Hepatocyte (in vitro differentiated cells): ENCODE data around the gene ANKRD31. TPM values are rescaled to one million over a fixed set of nuclear protein-coding genes. Genes with fewer than 3 reads are reported as not detected.

Source experiments
- DNase-seq: peaks from one replicate; pipeline ENCODE4 v3.0.0-alpha.2; 2016; ENCODE audit warnings: low spot score
- H2AFZ ChIP-seq: fragments of 200-600 bp; sonication (generic); 2 replicates; pipeline ENCODE4 v1.6.0; 2016; ENCODE audit warnings: antibody characterized with exemption, mild to moderate bottlenecking
- H3K27ac ChIP-seq: fragments of 200-600 bp; sonication (generic); 2 replicates; pipeline ENCODE4 v1.5.1; 2016; ENCODE audit warnings: mild to moderate bottlenecking
- H3K27me3 ChIP-seq: fragments of 200-600 bp; sonication (generic); 2 replicates; pipeline ENCODE4 v1.6.1; 2016
- H3K36me3 ChIP-seq: fragments of 200-600 bp; sonication (generic); replicated peaks from 2 replicates; pipeline ENCODE4 v1.5.1; 2016; ENCODE audit warnings: low read depth; ENCODE audit not compliant: insufficient read depth
- H3K4me1 ChIP-seq: fragments of 200-600 bp; sonication (generic); 2 replicates; pipeline ENCODE4 v1.5.1; 2016; ENCODE audit warnings: mild to moderate bottlenecking, moderate library complexity; ENCODE audit not compliant: insufficient read depth
- H3K4me2 ChIP-seq: fragments of 200-600 bp; sonication (generic); 2 replicates; pipeline ENCODE4 v1.6.0; 2016
- H3K4me3 ChIP-seq: fragments of 200-600 bp; sonication (generic); 2 replicates; pipeline ENCODE4 v1.5.1; 2016; ENCODE audit warnings: mild to moderate bottlenecking
- H3K79me2 ChIP-seq: fragments of 200-600 bp; sonication (generic); 2 replicates; pipeline ENCODE4 v1.6.0; 2017; ENCODE audit warnings: mild to moderate bottlenecking
- H3K9me2 ChIP-seq: fragments of 200-600 bp; sonication (generic); replicated peaks from 2 replicates; pipeline ENCODE4 v1.6.0; 2017; ENCODE audit warnings: mild to moderate bottlenecking; ENCODE audit not compliant: insufficient read depth
- H3K9me3 ChIP-seq: fragments of 200-600 bp; sonication (generic); 2 replicates; pipeline ENCODE4 v1.5.1; 2016; ENCODE audit warnings: low read depth, mild to moderate bottlenecking
- H4K20me1 ChIP-seq: fragments of 200-600 bp; sonication (generic); 2 replicates; pipeline ENCODE4 v1.6.0; 2016; ENCODE audit warnings: mild to moderate bottlenecking; ENCODE audit not compliant: insufficient read depth, poor library complexity, severe bottlenecking
- EZH2 ChIP-seq: fragments of 200-600 bp; sonication (generic); IDR thresholded peaks from 2 replicates; pipeline ENCODE4 v1.6.1; 2016; ENCODE audit warnings: antibody characterized with exemption, mild to moderate bottlenecking, borderline replicate concordance
- EZH2phosphoT487 ChIP-seq: fragments of 200-600 bp; sonication (generic); IDR thresholded peaks from one replicate; pipeline ENCODE4 v1.6.1; 2018; ENCODE audit warnings: antibody characterized with exemption, mild to moderate bottlenecking, low read depth, moderate library complexity; ENCODE audit not compliant: unreplicated experiment, severe bottlenecking
- WGBS: methylation state at CpG from one replicate; pipeline ENCODE4 v1.1.6; 2016; ENCODE audit warnings: low lambda C conversion rate; ENCODE audit errors: missing lambda C conversion rate; 5-methylcytosine and 5-hydroxymethylcytosine counted together
- polyA plus RNA-seq: library from polyadenylated mRNA; unstranded; fragments of >200 nt; fragmentation: Nextera tagmentation; extraction: Ambion mirVana; gene quantifications from 2 replicates; pipeline ENCODE4 v1.2.1, GENCODE V29; 2016
- total RNA-seq: library from RNA; depleted of rRNA; stranded (reverse); fragments of >200 nt; gene quantifications from 2 replicates; pipeline ENCODE4 v1.2.3, GENCODE V29; 2014
- TF ChIP-seq, protein P1 (sequence below): fragments of 200-600 bp; sonication (generic); IDR thresholded peaks from 2 replicates; pipeline ENCODE4 v1.5.1; 2016; ENCODE audit warnings: antibody characterized with exemption, mild to moderate bottlenecking; ENCODE audit not compliant: poor library complexity

Gene ANKRD31
- total and polyA plus RNA-seq, 2 experiments from 2014 or later: 0.19 to 0.47 TPM

DNA sequence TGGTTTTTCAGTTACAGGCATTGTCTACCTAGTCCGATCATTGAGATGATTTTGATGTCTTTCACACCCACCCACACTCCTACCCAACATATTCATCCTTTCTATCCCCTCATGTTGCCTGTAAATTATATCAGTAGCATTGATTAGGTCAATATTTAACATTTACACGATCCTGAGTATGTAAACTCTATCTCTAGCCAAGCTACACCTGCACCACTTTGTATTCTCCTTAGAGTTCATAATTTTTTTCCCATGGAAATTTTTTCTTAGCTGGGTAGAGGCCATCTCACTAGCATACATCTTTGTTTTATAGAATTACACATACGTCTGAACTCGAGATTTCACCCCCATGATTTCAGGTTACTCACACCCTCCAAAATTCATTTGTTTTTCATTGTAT is 214.9 kb downstream of the ANKRD31 start:
- TF ChIP-seq EZH2 (no peak), EZH2phosphoT487 (no peak)
- TF ChIP-seq, protein P1, sequence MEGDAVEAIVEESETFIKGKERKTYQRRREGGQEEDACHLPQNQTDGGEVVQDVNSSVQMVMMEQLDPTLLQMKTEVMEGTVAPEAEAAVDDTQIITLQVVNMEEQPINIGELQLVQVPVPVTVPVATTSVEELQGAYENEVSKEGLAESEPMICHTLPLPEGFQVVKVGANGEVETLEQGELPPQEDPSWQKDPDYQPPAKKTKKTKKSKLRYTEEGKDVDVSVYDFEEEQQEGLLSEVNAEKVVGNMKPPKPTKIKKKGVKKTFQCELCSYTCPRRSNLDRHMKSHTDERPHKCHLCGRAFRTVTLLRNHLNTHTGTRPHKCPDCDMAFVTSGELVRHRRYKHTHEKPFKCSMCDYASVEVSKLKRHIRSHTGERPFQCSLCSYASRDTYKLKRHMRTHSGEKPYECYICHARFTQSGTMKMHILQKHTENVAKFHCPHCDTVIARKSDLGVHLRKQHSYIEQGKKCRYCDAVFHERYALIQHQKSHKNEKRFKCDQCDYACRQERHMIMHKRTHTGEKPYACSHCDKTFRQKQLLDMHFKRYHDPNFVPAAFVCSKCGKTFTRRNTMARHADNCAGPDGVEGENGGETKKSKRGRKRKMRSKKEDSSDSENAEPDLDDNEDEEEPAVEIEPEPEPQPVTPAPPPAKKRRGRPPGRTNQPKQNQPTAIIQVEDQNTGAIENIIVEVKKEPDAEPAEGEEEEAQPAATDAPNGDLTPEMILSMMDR: no peak

DNA sequence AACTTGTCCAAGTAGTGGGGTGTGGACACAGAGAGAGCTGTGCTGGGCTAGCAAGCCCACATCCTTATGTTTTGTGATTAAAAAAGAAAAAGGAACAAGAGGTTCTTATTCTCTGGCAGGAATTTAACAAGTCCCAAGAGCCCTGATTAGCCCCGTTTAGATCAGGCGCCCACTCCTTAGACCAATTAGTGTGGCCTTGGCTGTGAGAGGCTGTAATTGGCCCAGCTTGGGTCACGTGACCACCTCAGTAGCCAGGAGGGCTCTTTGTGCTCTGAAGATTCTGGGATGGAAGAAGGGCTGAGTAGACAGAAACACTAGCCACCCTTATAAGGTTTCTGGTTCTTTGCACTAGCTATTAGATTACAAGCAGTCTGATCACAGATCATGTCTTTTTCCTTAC is 215.5 kb downstream of the ANKRD31 start:
- H2AFZ ChIP-seq: no peak overlapping the region
- H3K27me3 ChIP-seq: no peaks in the 10 kb centered on the region
- H3K4me2 ChIP-seq: no peak overlapping the region
- DNase-seq: no peak
- TF ChIP-seq, protein P1: no peak
- TF ChIP-seq EZH2phosphoT487 (no peak), EZH2 (no peak)
- no peak overlapping the region for H3K4me3 ChIP-seq
- no peaks in the 10 kb centered on the region for H3K4me1 ChIP-seq
- no peaks in the 10 kb centered on the region for H4K20me1 ChIP-seq
- H3K9me2 ChIP-seq: no peaks in the 10 kb centered on the region
- WGBS: 78% methylated on average over 3 of the region's 3 CpGs
- H3K79me2 ChIP-seq: no peaks in the 10 kb centered on the region
- no peaks in the 10 kb centered on the region for H3K36me3 ChIP-seq
- H3K9me3 ChIP-seq: no peaks in the 10 kb centered on the region
- no peak overlapping the region for H3K27ac ChIP-seq

More for the DNA sequence above, 214.9 kb downstream of the ANKRD31 start:
- no peaks in the 10 kb centered on the region for H3K9me2 ChIP-seq
- H3K9me3 ChIP-seq: no peaks in the 10 kb centered on the region
- no peaks in the 10 kb centered on the region for H4K20me1 ChIP-seq
- H3K27ac ChIP-seq: no peak overlapping the region
- no peaks in the 10 kb centered on the region for H3K36me3 ChIP-seq
- no peak overlapping the region for H3K4me3 ChIP-seq
- no peaks in the 10 kb centered on the region for H3K79me2 ChIP-seq
- no peaks in the 10 kb centered on the region for H3K4me1 ChIP-seq
- no peak overlapping the region for H2AFZ ChIP-seq
- no peaks in the 10 kb centered on the region for H3K27me3 ChIP-seq
- DNase-seq: no peak
- 84% methylated on average over 4 of the region's 4 CpGs for WGBS
- H3K4me2 ChIP-seq: no peak overlapping the region

DNA sequence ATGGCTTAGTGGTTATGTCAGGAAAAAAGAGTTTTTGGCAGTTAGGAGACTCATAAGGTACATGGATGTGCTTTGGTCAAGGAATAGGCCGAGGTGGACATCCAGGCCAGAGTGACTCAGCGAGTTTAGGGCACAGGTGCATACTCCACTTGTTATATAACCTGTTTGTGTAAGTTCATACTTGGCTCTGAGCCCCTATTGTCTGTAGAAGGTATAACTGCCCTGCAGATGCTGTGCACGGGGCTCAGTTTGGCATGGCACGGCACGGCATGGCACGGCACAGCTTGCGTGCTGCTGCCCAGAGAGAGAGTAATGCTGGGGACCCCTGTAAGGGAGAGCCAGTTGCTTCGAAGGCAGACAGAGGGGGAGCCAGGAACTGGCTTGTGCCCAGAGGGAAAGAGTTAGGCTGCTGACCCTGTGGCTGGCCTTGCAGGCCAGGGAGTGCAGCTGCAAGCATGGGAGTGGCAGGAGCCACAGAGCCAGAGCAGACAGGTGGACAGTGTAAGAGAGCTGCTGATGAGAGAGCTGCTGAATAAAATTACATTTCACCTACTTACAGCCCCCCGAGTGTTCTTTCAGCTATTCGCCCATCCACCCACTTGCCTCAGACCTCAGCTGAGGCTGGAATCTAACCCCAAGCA is 216.5 kb downstream of the ANKRD31 start:
- Histone ChIP-seq H3K9me2 (no peaks in the 10 kb centered on the region), H4K20me1 (no peaks in the 10 kb centered on the region), H2AFZ (no peak overlapping the region), H3K79me2 (no peaks in the 10 kb centered on the region), H3K36me3 (no peaks in the 10 kb centered on the region), H3K4me2 (no peak overlapping the region), H3K27me3 (no peaks in the 10 kb centered on the region), H3K9me3 (no peaks in the 10 kb centered on the region), H3K27ac (no peak overlapping the region), H3K4me1 (no peaks in the 10 kb centered on the region), H3K4me3 (no peak overlapping the region)
- DNase-seq: no peak
- TF ChIP-seq, protein P1: no peak
- TF ChIP-seq EZH2phosphoT487: no peak
- TF ChIP-seq EZH2: no peak
- WGBS: 94% methylated on average over 10 of the region's 10 CpGs
